H1 (cell line): ENCODE results near the gene ARHGAP5. TPM values are rescaled to one million over a fixed set of nuclear protein-coding genes. Genes with fewer than 3 reads are reported as not detected.

Experiments
- CTCF ChIA-PET: fragments of 300-600 bp; sonication (Branson Sonifier 250); formaldehyde crosslinking; loops from one replicate; lab custom pipeline; 2021; ENCODE audit not compliant: partially characterized antibody; lab: Charles Lee
- POLR2A ChIA-PET: fragments of 300-600 bp; sonication (Branson Sonifier 250); formaldehyde crosslinking; loops from one replicate; lab custom pipeline; 2021; ENCODE audit warnings: inconsistent platforms; ENCODE audit not compliant: partially characterized antibody; lab: Charles Lee
- DNase-seq, 2 experiments: peaks; one replicate each; pipeline versions ENCODE4 v3.0.0 to v3.0.0-alpha.2; 2010 to 2022; ENCODE audit warnings: low spot score in 2 of 2, low read depth in 1 of 2, mixed read lengths in 1 of 2
- FAIRE-seq: peaks from 2 replicates; lab custom pipeline; 2011; peaks lifted over from hg19 to GRCh38; lab: Jason Lieb, UNC
- H2AFZ ChIP-seq: 2 replicates; pipeline ENCODE4 v1.8.1; 2012; ENCODE audit warnings: low read length, inconsistent platforms
- H2AK5ac ChIP-seq: 2 replicates; pipeline ENCODE4 v1.6.1; 2013; ENCODE audit warnings: low read depth, low read length
- H2BK120ac ChIP-seq: replicated peaks from 2 replicates; pipeline ENCODE3; 2013; ENCODE audit warnings: low read depth, low read length, inconsistent platforms
- H2BK12ac ChIP-seq: 2 replicates; pipeline ENCODE4 v1.6.1; 2013; ENCODE audit warnings: low read depth, low read length
- H2BK15ac ChIP-seq: 2 replicates; pipeline ENCODE4 v1.6.1; 2013; ENCODE audit warnings: low read length
- H2BK20ac ChIP-seq: 2 replicates; pipeline ENCODE4 v1.6.1; 2013; ENCODE audit warnings: low read length
- H2BK5ac ChIP-seq: 2 replicates; pipeline ENCODE4 v1.6.1; 2013; ENCODE audit warnings: low read depth, low read length
- H3K14ac ChIP-seq: 2 replicates; pipeline ENCODE4 v1.6.1; 2013; ENCODE audit warnings: inconsistent platforms; ENCODE audit not compliant: insufficient read length
- H3K18ac ChIP-seq: 2 replicates; pipeline ENCODE4 v1.6.1; 2013; ENCODE audit warnings: low read length; ENCODE audit errors: extremely low read depth
- H3K23ac ChIP-seq: 2 replicates; pipeline ENCODE4 v1.6.1; 2013; ENCODE audit warnings: inconsistent platforms; ENCODE audit not compliant: insufficient read length
- H3K23me2 ChIP-seq: 2 replicates; pipeline ENCODE4 v1.6.1; 2013; ENCODE audit warnings: low read depth, low read length
- H3K27ac ChIP-seq: 2 replicates; pipeline ENCODE4 v1.6.1; 2011; ENCODE audit warnings: low read depth, low read length, inconsistent platforms
- H3K27me3 ChIP-seq, 4 experiments: replicated peaks in 1 of 4; 1 replicate in 1 of 4; 2 replicates in 3 of 4; pipeline versions ENCODE4 v1.6.1 to v1.8.1; 2011 to 2013; ENCODE audit warnings: low read length in 3 of 4, mild to moderate bottlenecking in 3 of 4, inconsistent platforms in 2 of 4, mixed read lengths in 2 of 4, moderate library complexity in 1 of 4; ENCODE audit not compliant: control insufficient read depth in 3 of 4, insufficient read depth in 3 of 4; ENCODE audit errors: extremely low read depth in 1 of 4
- H3K36me3 ChIP-seq, 4 experiments: 2 replicates each; pipeline versions ENCODE4 v1.6.1 to v1.8.1; 2011 to 2013; ENCODE audit warnings: mild to moderate bottlenecking in 4 of 4, low read length in 3 of 4, moderate library complexity in 2 of 4, control low read depth in 1 of 4, inconsistent platforms in 1 of 4; ENCODE audit not compliant: insufficient read depth in 4 of 4, control insufficient read depth in 2 of 4
- H3K4ac ChIP-seq: replicated peaks from 2 replicates; pipeline ENCODE3; 2013; ENCODE audit warnings: low read length, low read depth, mixed read lengths, inconsistent platforms; ENCODE audit not compliant: insufficient read length
- H3K4me1 ChIP-seq, 4 experiments: replicated peaks in 1 of 4; 1 replicate in 1 of 4; 2 replicates in 3 of 4; pipeline versions ENCODE4 v1.6.1 to v1.8.1; 2011 to 2013; ENCODE audit warnings: low read length in 3 of 4, inconsistent platforms in 2 of 4, mixed read lengths in 1 of 4; ENCODE audit not compliant: insufficient read depth in 4 of 4, control insufficient read depth in 3 of 4
- H3K4me2 ChIP-seq, 2 experiments: 2 replicates each; pipeline versions ENCODE4 v1.6.1 to v1.8.1; 2011 to 2013; ENCODE audit warnings: low read depth in 2 of 2, low read length in 2 of 2, control low read depth in 1 of 2, inconsistent platforms in 1 of 2, mild to moderate bottlenecking in 1 of 2; ENCODE audit not compliant: insufficient read depth in 1 of 2
- H3K4me3 ChIP-seq, 4 experiments: fragments of 200-600, 300-600 bp in 1 of 4; sonication (generic), shearing (Covaris generic), sonication (Bioruptor Twin) in 1 of 4; 2 replicates each; pipeline versions ENCODE4 v1.5.1 to v1.8.1; 2011 to 2016; ENCODE audit warnings: low read length in 4 of 4, low read depth in 3 of 4, control low read depth in 2 of 4, inconsistent platforms in 2 of 4, mild to moderate bottlenecking in 2 of 4, mixed read lengths in 1 of 4, moderate library complexity in 1 of 4; ENCODE audit not compliant: insufficient read depth in 2 of 4; ENCODE audit errors: extremely low read depth in 1 of 4
- H3K56ac ChIP-seq: replicated peaks from 2 replicates; pipeline ENCODE3; 2013; ENCODE audit warnings: low read depth, mild to moderate bottlenecking, mixed read lengths, low read length, inconsistent platforms; ENCODE audit not compliant: insufficient read length
- H3K79me1 ChIP-seq: 2 replicates; pipeline ENCODE4 v1.6.1; 2013; ENCODE audit warnings: low read depth, low read length, control low read depth
- H3K79me2 ChIP-seq, 2 experiments: 2 replicates each; pipeline versions ENCODE4 v1.6.1 to v1.8.1; 2012 to 2013; ENCODE audit warnings: low read length in 2 of 2, mild to moderate bottlenecking in 2 of 2, inconsistent platforms in 1 of 2; ENCODE audit not compliant: insufficient read depth in 2 of 2, control insufficient read depth in 1 of 2
- H3K9ac ChIP-seq, 4 experiments: replicated peaks in 1 of 4; 1 replicate in 1 of 4; 2 replicates in 3 of 4; pipeline versions ENCODE4 v1.6.1 to v1.8.1; 2011 to 2013; ENCODE audit warnings: low read depth in 3 of 4, low read length in 3 of 4, control low read depth in 2 of 4, mild to moderate bottlenecking in 2 of 4, moderate library complexity in 2 of 4, inconsistent platforms in 1 of 4; ENCODE audit errors: extremely low read depth in 1 of 4
- H3K9me3 ChIP-seq, 2 experiments: 2 replicates each; pipeline versions ENCODE4 v1.6.1 to v1.8.1; 2012 to 2013; ENCODE audit warnings: mild to moderate bottlenecking in 2 of 2, moderate library complexity in 2 of 2, control low read depth in 1 of 2, inconsistent platforms in 1 of 2, low read depth in 1 of 2, low read length in 1 of 2, mixed read lengths in 1 of 2; ENCODE audit not compliant: insufficient read depth in 2 of 2
- H4K20me1 ChIP-seq, 2 experiments: replicated peaks in 1 of 2; 2 replicates each; pipeline versions ENCODE3 to v1.8.1; 2011 to 2013; ENCODE audit warnings: inconsistent platforms in 2 of 2, low read length in 2 of 2, mild to moderate bottlenecking in 1 of 2; ENCODE audit not compliant: insufficient read depth in 2 of 2, control insufficient read depth in 1 of 2
- H4K5ac ChIP-seq: 2 replicates; pipeline ENCODE4 v1.6.1; 2013; ENCODE audit warnings: low read length, low read depth, mixed read lengths, inconsistent platforms; ENCODE audit not compliant: insufficient read length
- H4K8ac ChIP-seq: 2 replicates; pipeline ENCODE4 v1.8.0; 2013; ENCODE audit warnings: mild to moderate bottlenecking, moderate library complexity, low read length, inconsistent platforms; ENCODE audit not compliant: insufficient read depth; ENCODE audit errors: extremely low read depth
- H4K91ac ChIP-seq: replicated peaks from 2 replicates; pipeline ENCODE3; 2013; ENCODE audit warnings: low read length, mixed read lengths, inconsistent platforms; ENCODE audit not compliant: insufficient read length
- CBX8 ChIP-seq: fragments of 300-800, 300-1000 bp; sonication (generic); IDR thresholded peaks from 2 replicates; pipeline ENCODE4 v1.7.1; 2016; ENCODE audit warnings: low read depth, low read length, borderline replicate concordance
- EGR1 ChIP-seq: IDR thresholded peaks from 2 replicates; pipeline ENCODE4 v1.6.1; 2011; ENCODE audit warnings: low read depth, low read length, borderline replicate concordance
- KDM4A ChIP-seq: IDR thresholded peaks from one replicate; pipeline ENCODE4 v1.7.1; 2012; ENCODE audit warnings: low read depth, mild to moderate bottlenecking, moderate library complexity, low read length, inconsistent platforms; ENCODE audit not compliant: severe bottlenecking
- PHF8 ChIP-seq: fragments of 200-600 bp; sonication (generic); conservative IDR thresholded peaks from 2 replicates; pipeline ENCODE4 v1.7.1; 2012; ENCODE audit warnings: low read depth, mild to moderate bottlenecking, inconsistent platforms, low read length, moderate library complexity
- RBBP5 ChIP-seq: IDR thresholded peaks from 2 replicates; pipeline ENCODE4 v1.7.1; 2012; ENCODE audit warnings: low read depth, mild to moderate bottlenecking, inconsistent platforms, low read length, moderate library complexity, borderline replicate concordance
- TBP ChIP-seq: IDR thresholded peaks from 2 replicates; pipeline ENCODE4 v1.6.1; 2011; ENCODE audit warnings: low read depth, low read length, improper control_type of control experiment
- WGBS, 2 experiments: shearing (Covaris generic) in 1 of 2; methylation state at CpG; one replicate each; pipeline versions ENCODE4 v1.1.6 to v1.1.7; 2013 to 2015; ENCODE audit warnings: low lambda C conversion rate in 2 of 2, mixed read lengths in 2 of 2, inconsistent platforms in 1 of 2, low coverage in 1 of 2, missing lambda C conversion rate in 1 of 2; ENCODE audit not compliant: insufficient replicate concordance in 2 of 2, insufficient coverage in 1 of 2, insufficient read length in 1 of 2; ENCODE audit errors: extremely low coverage in 1 of 2, missing lambda C conversion rate in 1 of 2; 5-methylcytosine and 5-hydroxymethylcytosine counted together
- polyA plus RNA-seq, 7 experiments: library from polyadenylated mRNA; depleted of rRNA in 3 of 7; stranded (reverse) in 5 of 7; unstranded in 2 of 7; fragments of >200 nt in 5 of 7; fragments of 200-250 nt in 2 of 7; gene quantifications; 1 replicate in 5 of 7; 2 replicates in 1 of 7; 4 replicates in 1 of 7; pipeline versions ENCODE4 v1.2.1 to v1.2.3, GENCODE V29; 2011 to 2013; ENCODE audit warnings: missing spikeins in 2 of 7, mixed read lengths in 2 of 7
- total RNA-seq: library from RNA; stranded (reverse); fragmentation: NEBNext Ultra II Directional; extraction: Animal tissue kit (Norgen Biotek cat#: 25700); gene quantifications from 2 replicates; pipeline ENCODE4 v1.2.1, GENCODE V29; 2021

ARHGAP5 gene
- total and polyA plus RNA-seq, 2 of the 8 experiments (the other 6 are each of a cell fraction or from before 2014, with no cell fraction given) = 7.8 to 77.3 TPM

DNA sequence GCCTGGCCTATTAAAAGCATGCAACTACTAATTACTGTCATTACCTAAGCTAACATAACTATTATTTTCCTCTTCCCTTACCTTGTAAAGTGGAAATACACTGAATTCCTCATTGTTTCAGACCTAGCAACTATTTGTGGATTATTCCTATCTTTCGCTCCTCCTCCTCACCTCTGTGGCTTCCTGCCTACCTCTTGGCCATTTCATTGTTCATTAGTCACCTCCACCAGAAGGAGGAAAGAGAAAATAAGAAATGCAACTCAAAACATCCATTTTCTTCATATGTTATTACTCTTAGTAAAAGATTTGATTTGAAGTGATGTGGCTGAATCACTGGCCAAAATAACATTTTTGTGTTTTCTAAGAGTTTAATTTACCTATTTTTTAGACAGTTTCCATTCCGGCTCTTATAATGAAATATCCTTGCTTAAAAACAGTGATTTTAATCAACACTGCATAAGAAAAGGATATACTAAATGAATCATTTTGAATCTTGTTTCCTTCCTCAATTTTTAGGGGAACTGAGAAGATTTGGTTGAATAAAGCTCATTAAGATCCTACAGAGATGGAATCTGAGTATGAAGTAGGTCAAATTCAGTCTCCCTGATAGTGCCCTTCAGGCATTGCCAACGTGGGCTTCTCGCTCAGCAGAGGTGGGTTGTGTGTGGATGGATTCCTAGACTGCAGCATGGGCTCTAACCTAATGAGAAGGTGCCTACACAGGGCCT is 27.6 kb upstream of the ARHGAP5 start:
- Histone ChIP-seq H2BK12ac (no peak overlapping the region), H3K18ac (no peak overlapping the region), H3K27me3 (no peaks in the 10 kb centered on the region), H3K4me2 (no peak overlapping the region), H2BK20ac (no peak overlapping the region), H3K4me1 (no peaks in the 10 kb centered on the region), H4K20me1 (no peaks in the 10 kb centered on the region), H3K79me2 (no peaks in the 10 kb centered on the region), H2BK120ac (no peak overlapping the region), H3K36me3 (no peaks in the 10 kb centered on the region), H3K27ac (no peak overlapping the region), H3K4me3 (no peak overlapping the region), H3K14ac (no peak overlapping the region), H2BK5ac (no peak overlapping the region), H3K23ac (no peak overlapping the region), H3K23me2 (no peaks in the 10 kb centered on the region), H3K9me3 (0 out of 4 replicates have a peak, but pooled peaks cover 0 to 2% of the 10 kb centered on the region in 2 experiments), H2AFZ (no peak overlapping the region), H2BK15ac (no peak overlapping the region), H3K4ac (no peak overlapping the region), H3K79me1 (no peaks in the 10 kb centered on the region), H2AK5ac (no peak overlapping the region), H3K56ac (no peak overlapping the region), H3K9ac (no peak overlapping the region), H4K8ac (no peak overlapping the region), H4K91ac (no peak overlapping the region), H4K5ac (no peak overlapping the region)
- DNase-seq (no peak), FAIRE-seq (no peak)
- ChIA-PET POLR2A (no interaction called here), CTCF (no interaction called here)
- TF ChIP-seq PHF8 (no peak), RBBP5 (no peak), TBP (no peak), CBX8 (no peak), EGR1 (no peak), KDM4A (no peak)
- WGBS, 2 experiments = 88% methylated on average over 4 of the region's 4 CpGs; no CpG with 5 or more reads in 1 of the 2 experiments
